T-helper 1 cell treated with Interleukin-12 subunit alpha and Interleukin-12 subunit beta and Interleukin-4 antibody, amounts not matched to agents 30 ng/mL and 1 ng/mL, for 36 hours (primary cell): ENCODE measurements around the gene PIP5K1B. TPM values are rescaled to one million over a fixed set of nuclear protein-coding genes. Genes with fewer than 3 reads are reported as not detected.

Source experiments
- intact Hi-C: fragments of 100-400 bp; cut with micrococcal nuclease; formaldehyde crosslinking; loops from one replicate; pipeline ENCODE4 v1.15.1; 2024
- total RNA-seq: library from RNA; stranded (reverse); gene quantifications from 2 replicates; pipeline ENCODE4 v1.2.3, GENCODE V29; 2022

The PIP5K1B gene
- total RNA-seq, 1 donor from 2014 or later, result 4.4 TPM

GRCh38 chr9:69040646-69041045 lies 335.6 kb downstream of the PIP5K1B start:
- intact Hi-C loops, result no loop called here

GRCh38 chr9:69044240-69045219 lies 339.5 kb downstream of the PIP5K1B start:
- intact Hi-C loops, result no loop called here

- intact Hi-C loops, result no loop called here
These were observed 340.8 kb downstream of the PIP5K1B start for GRCh38 chr9:69045821-69046220.

- intact Hi-C loops, result no loop called here
These were observed 341.7 kb downstream of the PIP5K1B start for GRCh38 chr9:69046723-69047122.

GRCh38 chr9:69047371-69047770 lies 342.3 kb downstream of the PIP5K1B start:
- intact Hi-C loops, result no loop called here

GRCh38 chr9:69049094-69049493 lies 344.1 kb downstream of the PIP5K1B start:
- intact Hi-C loops, result no loop called here

- intact Hi-C loops, result loop anchor here (5.0 kb wide), 1 partner anchor 496 kb away; no protein-coding TSS in a partner anchor
These were observed 345.9 kb downstream of the PIP5K1B start for GRCh38 chr9:69050936-69051335.

- intact Hi-C loops, result loop anchor here (1.0 to 5.0 kb wide), 3 partner anchors 67 to 492 kb away; no protein-coding TSS in a partner anchor
These were observed 349.9 kb downstream of the PIP5K1B start for GRCh38 chr9:69054989-69055388.

GRCh38 chr9:69056191-69056815 lies 351.3 kb downstream of the PIP5K1B start:
- intact Hi-C loops, result no loop called here

GRCh38 chr9:69058101-69058500 lies 353.1 kb downstream of the PIP5K1B start:
- intact Hi-C loops, result no loop called here

Other genes starting within 250 kb of the PIP5K1B start
- gene TMEM252, start 164.4 kb upstream of the PIP5K1B start, total RNA-seq, result not detected in 2 replicates